Activated T-cell treated with anti-CD3 and anti-CD28 coated beads, Interleukin-2, amount 50 U/mL, for 72 hours (primary cell): Measurements from ENCODE around the gene MCM5. TPM values are rescaled to one million over a fixed set of nuclear protein-coding genes. Genes with fewer than 3 reads are reported as not detected.
"Not testable (repeated sequence)": the region's sequence is repeated elsewhere in the genome, so short reads cannot be mapped to it uniquely, and the experiment has no call there.

Experiments
- ATAC-seq, 2 donors: fragments of 150-1000 bp; cut with Tn5 transposase; replicated peaks in 1 of 2; 2 replicates each; pipeline ENCODE4 v1.10.0; 2021; ENCODE audit warnings: moderate library complexity in 2 of 2, mild to moderate bottlenecking in 1 of 2
- DNase-seq, 2 donors: peaks; one replicate each; pipeline ENCODE4 v3.0.0; 2021 to 2022; ENCODE audit warnings: mixed read lengths in 1 of 2
- H3K27ac Mint-ChIP-seq: one replicate; pipeline ENCODE4 v1.8.0; 2022; ENCODE audit warnings: mild to moderate bottlenecking, moderate library complexity, mixed read lengths
- H3K27me3 Mint-ChIP-seq: one replicate; pipeline ENCODE4 v1.8.0; 2022; ENCODE audit warnings: low read depth, mixed read lengths
- H3K36me3 Mint-ChIP-seq, 2 donors: one replicate each; pipeline ENCODE4 v1.8.0; 2022; ENCODE audit warnings: mixed read lengths in 2 of 2, mild to moderate bottlenecking in 1 of 2; ENCODE audit not compliant: insufficient read depth in 2 of 2
- H3K4me1 Mint-ChIP-seq: one replicate; pipeline ENCODE4 v1.8.0; 2022; ENCODE audit warnings: low read depth, mixed read lengths
- H3K4me3 Mint-ChIP-seq, 2 donors: one replicate each; pipeline ENCODE4 v1.8.0; 2022; ENCODE audit warnings: mild to moderate bottlenecking in 2 of 2, mixed read lengths in 2 of 2, moderate library complexity in 2 of 2
- H3K9me3 Mint-ChIP-seq, 2 donors: one replicate each; pipeline ENCODE4 v1.8.0; 2022; ENCODE audit warnings: mixed read lengths in 2 of 2
- total RNA-seq, 2 donors: library from RNA; stranded (reverse); gene quantifications; one replicate each; pipeline ENCODE4 v1.2.3, GENCODE V29; 2022

Gene MCM5
- total RNA-seq, 2 donors from 2014 or later: 290 to 370 TPM

DNA sequence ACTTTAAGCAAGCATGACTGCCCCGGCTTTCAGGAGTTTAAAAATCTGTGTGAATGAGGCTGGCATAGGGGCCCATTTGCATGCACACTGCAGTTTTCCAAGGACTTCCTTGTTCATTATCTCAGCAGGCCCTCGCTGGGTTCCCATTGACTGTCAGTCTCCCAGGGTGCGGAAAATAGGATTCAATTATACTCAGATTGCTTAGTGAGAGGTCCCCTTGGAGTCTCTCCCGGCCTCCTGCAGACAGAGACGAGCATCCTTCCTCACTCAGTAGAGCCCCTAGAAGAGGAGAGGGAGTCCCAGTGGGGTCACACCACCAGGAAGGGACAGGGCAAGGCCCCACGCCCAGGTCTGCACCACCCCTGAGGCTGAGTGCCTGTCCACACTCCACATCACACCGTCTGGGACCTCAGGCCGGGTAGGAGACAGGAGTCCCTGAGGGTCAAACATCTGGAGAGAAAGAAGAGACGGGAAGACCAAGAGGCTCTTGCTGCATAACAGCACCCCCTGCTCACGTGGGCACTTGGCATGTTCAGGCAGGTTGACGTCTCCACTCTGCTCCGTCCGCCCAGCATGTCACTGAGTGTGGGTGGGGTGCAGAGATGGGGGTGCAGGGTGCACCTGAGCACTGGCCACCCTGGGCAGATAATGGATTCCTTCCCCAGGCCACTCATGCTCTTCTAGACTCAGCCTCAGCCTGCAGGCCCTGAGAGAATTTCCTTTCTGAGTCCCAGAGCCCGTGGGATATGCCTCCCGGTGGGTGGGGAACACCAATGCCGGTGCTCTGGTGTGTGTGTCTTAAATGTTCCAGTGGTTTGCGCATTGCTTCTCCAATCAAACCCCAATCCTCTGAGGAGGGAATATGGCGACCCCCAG, 58.8 kb downstream of the MCM5 start:
- DNase-seq: no peak
- H3K9me3 Mint-ChIP-seq: peaks cover 4 to 6% of the 10 kb centered on the region in 2 donors
- no peak for ATAC-seq
- no peaks in the 10 kb centered on the region for H3K27me3 Mint-ChIP-seq
- H3K27ac Mint-ChIP-seq: no peak overlapping the region
- no peaks in the 10 kb centered on the region for H3K4me1 Mint-ChIP-seq
- H3K36me3 Mint-ChIP-seq: peaks cover 4 to 5% of the 10 kb centered on the region in 2 donors
- no peak overlapping the region for H3K4me3 Mint-ChIP-seq

DNA sequence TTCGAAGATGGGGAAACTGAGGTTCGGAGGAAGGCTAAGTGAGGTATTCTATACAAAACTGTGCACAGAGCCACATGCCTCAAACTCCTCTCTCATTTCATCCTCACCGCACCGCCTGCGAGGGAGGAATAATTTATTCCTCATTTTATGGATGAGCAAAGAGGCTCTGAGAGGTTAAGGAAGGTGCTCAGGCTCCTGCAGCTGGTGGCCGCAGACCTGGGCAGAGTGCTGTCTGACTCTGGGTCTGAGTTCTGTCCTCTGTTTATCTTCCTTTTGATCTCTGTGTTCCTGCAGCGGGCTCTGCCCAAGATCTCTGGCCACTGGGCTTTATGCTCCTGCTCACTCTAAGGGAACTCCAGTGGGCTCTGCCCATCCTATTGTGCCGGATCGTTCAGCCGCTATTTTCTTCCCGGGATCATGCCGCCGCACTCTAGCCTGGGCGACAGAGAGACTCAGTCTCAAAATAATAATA, 59.5 kb downstream of the MCM5 start:
- DNase-seq (no peak), ATAC-seq (no peak)
- no peaks in the 10 kb centered on the region for H3K27me3 Mint-ChIP-seq
- peaks cover 4 to 5% of the 10 kb centered on the region in 2 donors for H3K36me3 Mint-ChIP-seq
- H3K27ac Mint-ChIP-seq: no peak overlapping the region
- peaks cover 4 to 6% of the 10 kb centered on the region in 2 donors for H3K9me3 Mint-ChIP-seq
- no peak overlapping the region for H3K4me3 Mint-ChIP-seq
- no peaks in the 10 kb centered on the region for H3K4me1 Mint-ChIP-seq

DNA sequence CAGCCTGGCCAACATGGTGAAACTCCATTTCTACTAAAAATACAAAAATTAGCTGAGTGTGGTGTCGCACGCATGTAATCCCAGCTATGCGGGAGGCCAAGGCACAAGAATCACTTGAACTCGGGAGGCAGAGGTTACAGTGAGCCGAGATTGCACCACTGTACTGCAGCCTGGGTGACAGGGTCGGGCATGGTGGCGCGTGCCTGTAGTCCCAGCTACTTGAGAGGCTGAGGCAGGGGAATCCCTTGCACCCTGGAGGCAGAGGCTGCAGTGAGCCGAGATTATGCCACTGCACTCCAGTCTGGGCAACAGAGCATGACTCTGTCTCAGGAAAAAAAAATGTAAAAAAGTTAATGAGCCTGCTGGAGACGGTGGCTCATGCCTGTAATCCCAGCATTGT, 60.0 kb downstream of the MCM5 start:
- DNase-seq, ATAC-seq, H3K4me3 Mint-ChIP-seq, H3K4me1 Mint-ChIP-seq, H3K27ac Mint-ChIP-seq, H3K9me3 Mint-ChIP-seq, H3K36me3 Mint-ChIP-seq, H3K27me3 Mint-ChIP-seq: not testable (repeated sequence)

DNA sequence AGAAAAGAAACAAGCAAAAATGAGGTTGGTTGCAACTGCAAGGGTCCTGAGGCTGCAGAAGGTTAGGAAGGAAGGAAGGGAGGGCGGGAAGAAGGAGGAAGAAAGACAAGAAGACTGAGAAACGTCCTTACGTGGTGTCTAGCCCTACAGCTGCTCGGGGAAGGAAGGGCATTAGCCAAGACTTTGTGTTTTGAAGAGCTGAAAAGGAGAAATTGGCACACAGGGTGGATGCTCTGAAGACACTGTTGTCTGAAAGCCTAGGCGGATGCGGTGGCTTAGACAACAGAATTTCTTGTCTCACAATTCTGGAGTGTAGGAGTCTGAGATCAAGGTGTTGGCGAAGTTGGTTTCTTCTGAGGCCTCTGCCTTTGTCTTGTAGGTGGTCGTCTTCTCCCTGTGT, 60.7 kb downstream of the MCM5 start:
- no peak overlapping the region for H3K27ac Mint-ChIP-seq
- peaks cover 4 to 6% of the 10 kb centered on the region in 2 donors for H3K9me3 Mint-ChIP-seq
- no peak overlapping the region for H3K4me3 Mint-ChIP-seq
- no peaks in the 10 kb centered on the region for H3K4me1 Mint-ChIP-seq
- no peak for ATAC-seq
- DNase-seq: no peak
- H3K36me3 Mint-ChIP-seq: peaks cover 4 to 5% of the 10 kb centered on the region in 2 donors
- no peaks in the 10 kb centered on the region for H3K27me3 Mint-ChIP-seq

DNA sequence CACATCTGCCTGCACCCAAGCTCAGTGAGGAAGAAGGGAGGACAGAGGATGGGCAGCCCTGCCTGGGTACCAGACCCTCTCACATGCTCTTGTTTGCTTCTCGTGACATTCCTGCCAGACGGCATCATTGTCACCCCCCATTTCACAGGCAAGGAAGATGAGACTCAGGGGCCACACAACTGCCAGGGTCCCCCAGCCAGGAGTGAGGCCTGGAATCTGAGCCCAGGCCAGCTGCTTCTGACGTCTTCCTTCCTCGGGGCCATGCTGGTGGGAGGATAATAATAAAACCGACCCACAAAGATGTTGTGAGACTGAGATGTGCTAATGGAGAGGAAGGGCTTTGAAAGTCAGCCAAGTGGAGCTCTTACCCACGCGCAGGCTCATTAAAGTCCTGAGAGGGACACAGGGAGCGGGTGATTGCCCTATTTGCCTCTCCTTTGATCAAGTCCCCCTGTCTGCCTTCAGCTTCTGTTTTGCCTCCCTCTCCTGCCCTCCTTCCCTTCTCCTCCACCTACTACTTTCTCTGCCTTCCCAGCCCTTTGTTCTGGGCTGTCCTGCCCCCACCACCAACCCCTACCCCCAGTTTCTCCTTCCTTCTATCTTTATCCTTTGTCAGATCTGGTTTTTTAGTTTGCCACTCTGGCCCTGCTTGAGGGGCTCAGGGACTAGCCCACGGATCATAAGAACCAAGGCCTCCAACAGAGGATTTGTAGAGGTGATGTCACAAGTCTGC, 62.7 kb downstream of the MCM5 start:
- no peaks in the 10 kb centered on the region for H3K27me3 Mint-ChIP-seq
- DNase-seq: no peak
- H3K4me3 Mint-ChIP-seq: no peak overlapping the region
- peak; percentile 13 to 19 for ATAC-seq
- no peak overlapping the region for H3K27ac Mint-ChIP-seq
- H3K36me3 Mint-ChIP-seq: peaks cover 4 to 5% of the 10 kb centered on the region in 2 donors
- peaks cover 4 to 6% of the 10 kb centered on the region in 2 donors for H3K9me3 Mint-ChIP-seq
- no peaks in the 10 kb centered on the region for H3K4me1 Mint-ChIP-seq

DNA sequence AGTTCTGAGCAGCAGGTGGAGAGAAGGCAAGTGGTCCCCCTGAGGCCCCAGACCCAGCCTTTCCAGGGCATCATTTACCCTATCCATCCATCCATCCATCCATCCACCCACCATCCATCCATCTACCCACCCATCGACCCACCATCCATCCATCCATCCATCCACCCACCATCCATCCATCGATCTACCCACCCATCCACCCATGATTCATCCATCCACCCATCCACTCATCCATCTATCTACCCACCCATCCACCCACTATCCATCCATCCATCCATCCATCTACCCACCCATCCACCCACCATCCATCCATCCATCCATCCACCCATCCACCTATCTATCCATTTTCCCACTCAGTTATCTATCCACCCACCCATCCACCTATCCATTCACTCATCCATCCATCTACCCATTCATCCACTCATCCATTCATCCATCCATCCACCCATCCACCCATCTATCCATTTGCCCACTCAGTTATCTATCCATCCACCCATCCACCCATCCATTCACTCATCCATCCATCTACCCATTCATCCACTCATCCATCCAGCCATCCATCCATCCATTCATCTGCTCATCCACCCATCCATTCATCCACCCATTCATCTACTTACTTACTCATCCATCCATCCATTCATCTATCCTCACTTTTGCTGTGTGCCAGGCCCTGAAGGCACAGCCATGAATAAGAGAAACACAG, 63.4 kb downstream of the MCM5 start:
- ATAC-seq: no peak
- no peak overlapping the region for H3K27ac Mint-ChIP-seq
- peaks cover 4 to 5% of the 10 kb centered on the region in 2 donors for H3K36me3 Mint-ChIP-seq
- peaks cover 4 to 6% of the 10 kb centered on the region in 2 donors for H3K9me3 Mint-ChIP-seq
- no peak overlapping the region for H3K4me3 Mint-ChIP-seq
- H3K27me3 Mint-ChIP-seq: no peaks in the 10 kb centered on the region
- no peaks in the 10 kb centered on the region for H3K4me1 Mint-ChIP-seq
- no peak for DNase-seq

DNA sequence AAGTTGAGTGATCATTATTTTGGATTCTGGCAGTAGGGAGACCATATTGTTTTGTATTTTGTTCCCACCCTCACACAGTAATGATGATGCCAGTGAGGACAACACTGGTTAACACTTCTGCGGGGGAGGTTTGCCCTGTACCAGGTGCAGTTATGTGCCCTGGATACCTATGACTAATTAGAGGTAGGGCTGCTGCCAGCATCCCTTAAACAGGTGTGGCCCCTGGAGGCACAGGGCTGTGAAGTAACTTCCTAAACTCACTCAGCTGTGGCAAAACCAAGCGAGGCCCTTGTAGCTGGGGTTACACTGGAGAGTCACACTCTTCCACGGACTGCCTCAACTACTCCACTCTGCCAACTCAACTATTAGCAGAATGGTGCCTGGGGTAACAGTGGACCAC, 64.5 kb downstream of the MCM5 start:
- Mint-ChIP-seq H3K36me3 (peaks cover 4 to 6% of the 10 kb centered on the region in 2 donors), H3K27ac (no peak overlapping the region), H3K4me3 (no peak overlapping the region), H3K27me3 (no peaks in the 10 kb centered on the region), H3K9me3 (peaks cover 4 to 6% of the 10 kb centered on the region in 2 donors), H3K4me1 (no peaks in the 10 kb centered on the region)
- no peak for ATAC-seq
- no peak for DNase-seq

DNA sequence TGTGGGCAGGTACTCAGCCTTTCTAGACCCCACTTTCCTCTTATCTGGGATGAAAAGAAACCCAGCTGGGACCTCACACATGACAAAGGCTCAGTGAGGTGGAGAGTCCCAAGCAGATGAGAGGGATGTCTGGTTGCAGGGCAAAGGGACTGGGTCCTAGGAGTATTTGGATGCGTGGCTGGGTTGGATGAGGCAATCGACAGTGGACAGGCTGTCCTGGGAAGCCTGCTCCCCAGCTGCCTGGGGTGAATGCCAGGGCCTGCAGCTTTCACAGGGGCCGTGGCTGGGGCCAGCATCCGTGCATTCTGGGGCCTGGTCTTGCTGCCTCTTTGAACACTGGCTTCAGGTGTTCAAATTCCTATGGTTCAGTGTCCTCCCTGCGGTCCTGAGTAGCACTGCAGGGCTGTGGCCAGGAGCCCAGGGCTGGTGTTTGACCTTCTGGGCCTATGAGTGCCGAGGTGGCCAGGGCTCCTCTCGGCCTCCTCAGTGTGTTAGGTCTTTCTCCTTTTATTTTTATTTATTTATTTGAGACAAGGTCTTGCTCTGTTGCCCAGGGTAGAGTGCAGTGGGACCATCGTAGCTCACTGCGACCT, 65.3 kb downstream of the MCM5 start:
- Mint-ChIP-seq H3K9me3 (peaks cover 4 to 6% of the 10 kb centered on the region in 2 donors), H3K36me3 (peaks cover 4 to 10% of the 10 kb centered on the region in 2 donors), H3K27ac (no peak overlapping the region), H3K27me3 (no peaks in the 10 kb centered on the region), H3K4me3 (no peak overlapping the region), H3K4me1 (no peaks in the 10 kb centered on the region)
- DNase-seq (no peak), ATAC-seq (no peak)

DNA sequence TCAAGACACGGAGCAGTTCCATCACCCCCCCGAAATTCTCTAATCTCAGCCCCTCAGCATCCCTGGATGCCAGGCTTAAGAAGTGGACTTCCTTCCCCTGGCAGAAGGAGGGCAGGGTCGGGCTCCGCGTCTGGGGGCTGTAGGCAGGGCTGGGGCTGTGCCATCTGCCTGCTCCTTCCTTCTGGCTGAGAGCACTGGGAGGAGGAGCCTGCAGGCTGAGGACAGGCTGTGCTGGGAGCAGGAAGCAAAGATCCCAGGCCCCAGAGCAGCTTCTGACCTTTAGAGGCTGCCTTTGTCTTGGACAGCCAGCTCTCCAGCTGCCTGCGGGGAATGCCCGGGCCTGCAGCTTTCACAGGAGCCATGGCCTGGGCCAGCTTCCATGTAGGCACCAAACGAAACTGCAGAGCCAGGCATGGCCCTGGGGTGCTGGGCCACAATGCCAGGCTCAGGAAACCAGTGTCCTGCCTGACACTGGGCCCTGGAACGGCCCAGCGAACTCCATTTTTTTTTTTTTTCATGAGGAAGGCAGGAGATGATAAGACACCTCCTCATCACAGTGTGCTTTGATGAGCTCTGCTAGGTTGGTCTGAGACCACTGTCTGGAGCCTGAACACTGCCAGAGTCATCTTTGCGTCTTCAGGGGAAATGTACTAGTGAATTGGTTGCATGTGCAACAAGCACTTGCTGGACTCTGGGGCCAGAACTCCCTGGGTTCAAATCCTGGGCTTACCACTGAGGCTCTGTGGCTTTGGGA, 67.9 kb downstream of the MCM5 start:
- DNase-seq (no peak), ATAC-seq (no peak)
- Mint-ChIP-seq H3K4me3 (no peak overlapping the region), H3K27me3 (no peaks in the 10 kb centered on the region), H3K36me3 (peaks cover 8 to 19% of the 10 kb centered on the region in 2 donors), H3K9me3 (peaks cover 4 to 6% of the 10 kb centered on the region in 2 donors), H3K4me1 (no peaks in the 10 kb centered on the region), H3K27ac (no peak overlapping the region)

DNA sequence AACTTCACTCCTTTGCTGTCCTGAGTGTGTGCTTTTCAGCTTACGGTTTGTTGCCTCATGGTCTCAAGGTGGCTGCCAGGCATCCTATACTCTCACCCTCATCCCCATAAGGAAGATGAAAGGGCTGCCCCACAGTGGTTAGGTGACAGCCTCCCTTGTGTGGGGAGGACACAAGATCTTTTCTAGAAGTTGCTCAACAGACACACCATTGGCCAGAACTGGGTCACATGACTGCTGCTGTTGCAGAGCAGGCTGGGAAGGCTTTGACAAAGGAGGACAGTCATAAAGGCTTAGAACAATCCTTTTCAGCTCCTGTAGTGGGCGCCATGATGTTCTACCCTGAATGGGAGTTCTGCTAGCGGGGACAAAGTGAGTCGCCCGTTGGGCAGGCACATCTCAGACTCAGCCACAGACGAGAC, 71.0 kb downstream of the MCM5 start:
- Mint-ChIP-seq H3K4me3 (no peak overlapping the region), H3K9me3 (no peaks in the 10 kb centered on the region), H3K36me3 (peaks cover 4 to 14% of the 10 kb centered on the region in 2 donors), H3K27me3 (peaks cover 7% of the 10 kb centered on the region), H3K27ac (no peak overlapping the region), H3K4me1 (no peaks in the 10 kb centered on the region)
- no peak for DNase-seq
- ATAC-seq: no peak

DNA sequence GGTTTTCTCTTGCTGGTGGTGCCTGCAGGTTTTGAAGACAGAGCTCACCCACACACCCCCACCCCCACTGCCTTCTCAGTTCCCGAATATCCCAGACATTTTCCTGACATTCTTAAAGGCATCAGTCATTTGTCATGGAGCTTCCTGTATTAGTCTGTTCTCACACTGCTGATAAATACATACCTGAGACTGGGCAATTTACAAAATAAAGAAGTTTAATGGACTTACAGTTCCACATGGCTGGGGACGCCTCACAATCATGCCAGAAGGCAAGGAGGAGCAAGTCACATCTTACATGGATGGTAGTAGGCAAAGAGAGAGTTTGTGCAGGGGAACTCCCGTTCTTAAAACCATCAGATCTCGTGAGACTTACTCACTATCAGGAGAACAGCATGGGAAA, 71.6 kb downstream of the MCM5 start:
- not testable (repeated sequence) for H3K27ac Mint-ChIP-seq, ATAC-seq, H3K4me1 Mint-ChIP-seq, DNase-seq, H3K4me3 Mint-ChIP-seq, H3K9me3 Mint-ChIP-seq
- H3K27me3 Mint-ChIP-seq: peaks cover 13% of the 10 kb centered on the region
- peaks cover 4 to 14% of the 10 kb centered on the region in 2 donors for H3K36me3 Mint-ChIP-seq

DNA sequence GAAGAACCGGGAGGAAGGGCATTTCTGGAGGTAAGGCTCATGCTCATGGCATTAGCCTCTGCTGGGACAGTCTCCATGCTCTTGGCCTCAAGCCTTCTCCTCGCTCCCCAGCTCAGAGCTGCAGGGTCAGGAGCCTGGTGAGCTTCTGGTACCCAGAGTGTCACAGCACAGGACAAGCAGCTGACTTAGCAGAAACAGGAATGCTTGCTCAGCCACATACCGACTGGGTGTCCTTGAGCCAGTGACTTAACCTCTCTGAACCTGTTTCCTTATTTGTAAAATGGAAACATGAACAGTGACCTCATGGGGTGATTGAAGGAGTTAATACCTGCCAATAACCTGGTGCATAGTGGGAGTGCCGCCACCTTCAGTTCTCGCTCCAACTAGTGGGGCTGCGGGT, 72.5 kb downstream of the MCM5 start:
- Mint-ChIP-seq H3K36me3 (peaks cover 4 to 14% of the 10 kb centered on the region in 2 donors), H3K4me3 (no peak overlapping the region)
- no peak for DNase-seq

More for the DNA sequence above, 72.5 kb downstream of the MCM5 start:
- H3K27me3 Mint-ChIP-seq: peaks cover 19% of the 10 kb centered on the region
- ATAC-seq: no peak
- H3K4me1 Mint-ChIP-seq: no peaks in the 10 kb centered on the region
- no peak overlapping the region for H3K27ac Mint-ChIP-seq
- no peaks in the 10 kb centered on the region for H3K9me3 Mint-ChIP-seq
